NCI-H1694 treated with DMSO at 0.1 percent for 48 hours (cell line): ENCODE data around the gene STXBP5.

Experiments used
- DNase-seq: peaks from one replicate; lab custom pipeline; 2025; lab: John Stamatoyannopoulos, UW

The STXBP5 gene

DNA sequence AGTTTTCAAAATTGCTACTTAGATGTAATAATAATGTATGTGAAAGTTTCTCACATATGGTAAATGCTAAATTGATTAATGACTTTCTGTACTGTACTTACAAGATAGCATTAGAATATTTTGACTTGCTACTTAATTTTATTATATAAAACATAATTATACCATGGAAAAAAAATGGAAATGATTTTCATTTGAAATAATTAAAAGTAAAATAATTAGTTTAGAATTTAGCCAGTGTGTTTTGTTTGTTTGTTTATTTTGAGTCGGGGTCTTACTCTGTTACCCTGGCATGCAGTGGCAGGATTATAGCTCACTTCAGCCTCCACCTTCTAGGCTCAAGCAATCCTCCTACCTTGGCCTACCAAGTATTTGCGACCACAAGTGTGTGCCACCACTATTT, 7.1 kb downstream of the STXBP5 start:
- DNase-seq = no peak

- DNase-seq = no peak
Observed at GRCh38 chr6:147211831-147212230, 7.6 kb downstream of the STXBP5 start.

DNA sequence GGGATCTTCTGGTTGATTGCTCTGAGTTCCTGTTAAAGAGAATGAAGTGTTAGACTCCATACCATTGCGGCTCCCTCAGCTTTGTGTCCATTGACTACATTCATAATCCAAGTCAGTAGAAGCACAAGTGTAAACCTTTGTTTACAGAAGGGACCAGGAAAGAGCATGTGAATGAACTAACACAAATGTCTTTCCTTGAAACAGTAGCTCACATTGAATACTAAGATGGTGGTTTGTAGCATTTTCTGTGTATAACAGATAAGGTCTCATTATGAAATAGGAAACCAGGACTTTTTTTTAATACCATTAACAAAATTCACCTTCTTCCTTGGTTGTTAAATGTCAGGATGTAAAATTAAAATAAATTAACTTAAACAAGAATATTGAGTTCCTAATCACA, 8.4 kb downstream of the STXBP5 start:
- no peak for DNase-seq

- no peak for DNase-seq
Observed at GRCh38 chr6:147213772-147214171, 9.6 kb downstream of the STXBP5 start.

DNA sequence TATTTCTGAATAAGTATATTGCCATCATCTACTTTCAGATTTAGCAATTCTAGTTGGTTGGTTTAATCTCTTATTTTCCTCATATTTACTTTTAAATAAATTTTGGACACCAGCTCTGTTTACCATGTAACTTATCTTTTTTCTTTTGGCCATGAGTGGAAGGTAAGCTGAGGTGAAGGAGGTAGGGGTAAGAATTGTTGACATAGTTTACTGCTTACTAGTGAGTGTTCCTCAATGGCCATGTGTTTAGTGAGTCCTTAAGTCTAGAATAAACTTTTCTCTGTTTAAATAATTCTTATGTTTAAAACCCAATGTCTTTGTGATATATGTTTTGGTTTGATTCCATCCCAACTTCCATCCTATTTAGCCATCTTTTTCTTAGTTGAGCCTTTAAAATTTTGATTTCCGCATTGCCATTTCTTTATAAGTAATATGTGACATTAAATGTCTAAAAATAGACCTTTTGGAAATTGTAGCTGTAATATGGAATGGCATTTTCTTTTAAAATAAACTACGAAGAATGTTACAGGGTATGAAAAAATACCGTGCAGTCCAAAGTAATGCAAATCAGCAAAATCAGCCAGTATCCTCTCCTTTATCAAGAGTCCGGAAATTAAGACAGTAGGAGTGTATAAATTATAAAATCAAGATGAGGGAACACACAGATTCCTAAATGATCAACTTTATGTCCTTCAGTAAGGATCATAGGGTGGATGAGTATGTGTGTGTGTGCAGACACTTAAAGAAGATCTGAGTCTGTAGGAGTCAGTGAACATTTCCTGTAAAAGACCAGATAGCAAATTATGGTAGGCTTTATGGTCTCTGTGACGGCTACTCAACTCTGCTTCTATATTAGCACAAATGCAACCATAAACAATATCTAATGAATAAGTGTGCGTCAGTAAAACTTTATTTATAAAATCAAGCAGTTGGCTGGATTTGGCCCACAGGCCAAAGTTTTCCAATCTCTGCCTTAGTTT, 10.3 kb downstream of the STXBP5 start:
- DNase-seq = no peak

- DNase-seq = no peak
Observed at GRCh38 chr6:147216915-147217314, 12.7 kb downstream of the STXBP5 start.

- no peak for DNase-seq
Observed at GRCh38 chr6:147217840-147218404, 13.7 kb downstream of the STXBP5 start.

DNA sequence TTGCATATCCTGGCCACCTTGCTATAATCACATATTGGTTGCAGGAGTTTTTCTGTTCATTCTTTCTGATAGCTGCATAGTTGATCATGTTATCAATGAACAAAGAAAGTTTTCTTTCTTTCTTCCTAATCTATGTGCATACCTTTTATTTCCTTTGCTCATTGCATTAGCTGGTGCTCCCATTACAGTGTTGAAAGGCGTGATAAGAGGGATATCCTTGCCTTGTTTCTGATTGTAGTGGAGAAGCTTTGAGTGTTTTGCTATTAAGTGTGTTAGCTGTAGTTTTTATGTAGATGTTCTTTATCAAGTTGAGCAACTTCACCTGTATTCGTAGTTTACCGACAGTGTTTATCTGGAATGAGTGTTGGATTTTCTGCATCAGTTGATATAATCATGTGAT, 14.6 kb downstream of the STXBP5 start:
- DNase-seq = no peak

- DNase-seq = no peak
Observed at GRCh38 chr6:147219463-147219862, 15.2 kb downstream of the STXBP5 start.

- no peak for DNase-seq
Observed at GRCh38 chr6:147220345-147220744, 16.1 kb downstream of the STXBP5 start.

- no peak for DNase-seq
Observed at GRCh38 chr6:147221739-147222138, 17.5 kb downstream of the STXBP5 start.

DNA sequence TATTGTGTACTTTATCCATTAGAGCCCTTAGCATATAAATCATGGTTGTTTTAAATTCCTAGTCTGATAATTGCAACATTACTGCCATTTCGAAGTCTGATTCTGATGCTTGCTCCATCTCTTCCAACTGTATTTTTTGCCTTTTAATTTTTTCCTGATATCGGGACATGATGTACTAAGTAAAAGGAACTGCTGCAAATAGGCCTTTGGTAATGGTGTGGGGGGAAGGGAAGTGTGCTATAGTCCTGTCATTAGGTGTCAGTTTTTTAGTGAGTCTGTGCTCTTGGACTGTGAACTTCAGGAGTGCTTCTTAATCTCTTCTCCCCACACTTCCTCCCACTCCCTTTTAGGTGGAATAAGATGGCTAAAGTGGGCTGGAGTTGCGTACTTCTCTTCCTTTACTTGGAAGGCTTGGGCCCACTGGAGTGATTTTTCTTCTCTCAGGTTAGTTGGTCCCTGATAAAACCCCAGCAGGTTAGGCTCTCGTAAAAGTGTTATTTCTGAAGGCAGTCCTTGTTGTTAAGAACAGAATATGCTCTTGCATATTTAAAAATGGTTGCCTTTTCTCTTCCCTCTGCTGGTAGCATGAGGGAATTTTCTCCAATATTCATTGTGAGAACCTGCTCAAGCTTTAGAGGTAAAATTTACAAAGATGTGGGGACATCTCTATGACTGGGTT, 18.1 kb downstream of the STXBP5 start:
- DNase-seq = no peak

- DNase-seq = no peak
Observed at GRCh38 chr6:147223736-147224135, 19.5 kb downstream of the STXBP5 start.

DNA sequence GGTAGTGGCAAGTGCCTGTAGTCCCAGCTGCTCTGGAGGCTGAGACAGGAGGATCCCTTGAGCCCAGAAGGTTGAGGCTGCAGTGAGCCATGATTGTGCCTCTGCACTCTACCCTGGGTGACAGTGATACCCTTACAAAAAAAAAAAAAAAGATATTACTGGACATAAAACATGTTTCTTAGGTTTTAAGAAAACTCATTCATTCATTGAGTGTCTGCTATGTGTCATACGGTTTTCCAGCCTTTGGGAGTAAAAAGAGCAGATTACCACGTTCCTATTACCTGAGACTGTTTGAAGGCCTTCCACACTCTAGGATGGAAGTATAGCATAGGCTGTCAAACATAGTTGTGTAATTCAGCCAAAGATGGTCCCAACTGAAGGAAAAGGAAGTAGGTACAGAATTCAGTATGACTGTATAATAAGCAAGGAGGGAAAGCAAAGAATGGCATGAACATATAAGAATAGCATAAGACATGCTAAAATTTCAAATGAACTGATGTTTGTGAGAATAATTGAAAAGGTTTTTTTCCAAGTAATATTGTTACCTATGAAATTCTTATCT, 22.0 kb downstream of the STXBP5 start:
- DNase-seq = no peak

GRCh38 chr6:147226877-147227276, 22.7 kb downstream of the STXBP5 start:
- no peak for DNase-seq

GRCh38 chr6:147227770-147228320, 23.6 kb downstream of the STXBP5 start:
- no peak for DNase-seq

- no peak for DNase-seq
Observed at GRCh38 chr6:147231589-147231988, 27.4 kb downstream of the STXBP5 start.

- DNase-seq = no peak
Observed at GRCh38 chr6:147234685-147235084, 30.5 kb downstream of the STXBP5 start.

GRCh38 chr6:147238164-147238563, 33.9 kb downstream of the STXBP5 start:
- DNase-seq = no peak

DNA sequence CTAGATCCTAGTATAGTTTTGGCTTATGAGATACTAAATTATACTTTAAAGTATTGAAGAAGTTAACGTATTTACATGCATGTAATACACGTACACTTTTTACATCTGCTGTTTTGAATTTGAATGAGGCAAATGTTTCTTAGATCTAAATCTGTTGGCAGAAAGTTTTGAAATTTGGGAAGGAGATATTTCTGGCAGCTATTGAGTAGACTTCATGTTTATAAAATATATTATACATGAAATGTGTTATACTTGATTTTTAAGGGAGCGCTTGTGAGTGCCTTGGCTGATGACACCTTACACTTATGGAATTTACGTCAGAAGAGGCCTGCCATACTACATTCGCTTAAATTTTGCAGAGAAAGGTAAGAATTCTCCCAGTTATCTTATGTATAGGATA, 34.7 kb downstream of the STXBP5 start:
- DNase-seq = no peak

DNA sequence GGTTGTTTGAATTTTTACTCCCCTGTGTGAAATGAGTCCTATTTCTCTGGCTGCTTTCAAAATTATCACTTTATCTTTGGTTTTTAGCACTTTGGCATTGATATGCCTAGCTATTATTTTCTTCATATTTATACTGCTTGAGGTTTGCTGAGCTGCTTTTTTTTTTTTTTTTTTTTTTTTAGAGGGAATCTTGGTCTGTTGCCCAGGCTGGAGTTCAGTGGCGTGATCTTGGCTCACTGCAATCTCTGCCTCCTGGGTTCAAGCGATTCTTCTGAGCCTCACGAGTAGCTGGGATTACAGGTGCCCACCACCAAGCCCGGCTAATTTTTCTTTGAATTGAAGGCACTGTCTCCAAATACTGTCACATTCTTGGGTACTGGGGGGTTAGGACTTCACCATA, 40.6 kb downstream of the STXBP5 start:
- DNase-seq = no peak

- no peak for DNase-seq
Observed at GRCh38 chr6:147245693-147246092, 41.5 kb downstream of the STXBP5 start.
